Neuronal stem cell (in vitro differentiated cells): Measurements from ENCODE around the gene SRGAP3.

Source experiments
- DNase-seq: peaks from one replicate; pipeline ENCODE4 v3.0.0-alpha.2; 2013; ENCODE audit warnings: low spot score
- H2AFZ ChIP-seq: one replicate; pipeline ENCODE4 v1.6.1; 2013; ENCODE audit warnings: mild to moderate bottlenecking, low read length, inconsistent platforms
- H2AK5ac ChIP-seq: 2 replicates; pipeline ENCODE4 v1.6.1; 2013; ENCODE audit warnings: low read depth, mild to moderate bottlenecking, inconsistent platforms, low read length, moderate library complexity, mixed read lengths
- H2BK120ac ChIP-seq: 2 replicates; pipeline ENCODE4 v1.6.1; 2013; ENCODE audit warnings: low read depth, mild to moderate bottlenecking, inconsistent platforms, low read length, moderate library complexity, mixed read lengths
- H2BK12ac ChIP-seq: one replicate; pipeline ENCODE4 v1.6.1; 2013; ENCODE audit warnings: low read length, inconsistent platforms
- H2BK15ac ChIP-seq: 2 replicates; pipeline ENCODE4 v1.6.1; 2013; ENCODE audit warnings: mild to moderate bottlenecking, low read length, inconsistent platforms, mixed read lengths
- H2BK5ac ChIP-seq: one replicate; pipeline ENCODE4 v1.6.1; 2013; ENCODE audit warnings: inconsistent platforms, mild to moderate bottlenecking, low read length, moderate library complexity
- H3K14ac ChIP-seq: one replicate; pipeline ENCODE4 v1.6.1; 2013; ENCODE audit warnings: low read length, inconsistent platforms
- H3K18ac ChIP-seq: 2 replicates; pipeline ENCODE4 v1.6.1; 2013; ENCODE audit warnings: low read length, inconsistent platforms
- H3K23ac ChIP-seq: 2 replicates; pipeline ENCODE4 v1.6.1; 2013; ENCODE audit warnings: low read depth, mild to moderate bottlenecking, mixed read lengths, low read length, inconsistent platforms; ENCODE audit not compliant: poor library complexity
- H3K27ac ChIP-seq: replicated peaks from 3 replicates; pipeline ENCODE4 v1.5.1; 2013; ENCODE audit warnings: low read length, inconsistent platforms
- H3K27me3 ChIP-seq, 3 experiments: 2 replicates each; pipeline ENCODE4 v1.6.1; 2013; ENCODE audit warnings: low read length in 3 of 3, mild to moderate bottlenecking in 2 of 3, inconsistent platforms in 1 of 3, low read depth in 1 of 3, mixed read lengths in 1 of 3, moderate library complexity in 1 of 3; ENCODE audit not compliant: control insufficient read depth in 3 of 3, insufficient read depth in 3 of 3
- H3K36me3 ChIP-seq, 2 donors: replicated peaks in 1 of 2; 2 replicates each; pipeline ENCODE4 v1.6.1; 2013; ENCODE audit warnings: low read length in 2 of 2; ENCODE audit not compliant: control insufficient read depth in 2 of 2, insufficient read depth in 2 of 2
- H3K4ac ChIP-seq: 2 replicates; pipeline ENCODE4 v1.6.1; 2013; ENCODE audit warnings: inconsistent platforms, mild to moderate bottlenecking, low read length, moderate library complexity
- H3K4me1 ChIP-seq, 2 donors: 1 replicate in 1 of 2; 2 replicates in 1 of 2; pipeline ENCODE4 v1.6.1; 2013; ENCODE audit warnings: low read length in 2 of 2, low read depth in 1 of 2; ENCODE audit not compliant: control insufficient read depth in 2 of 2, insufficient read depth in 1 of 2
- H3K4me2 ChIP-seq: one replicate; pipeline ENCODE4 v1.6.1; 2013; ENCODE audit warnings: mild to moderate bottlenecking, low read length, inconsistent platforms; ENCODE audit not compliant: insufficient read depth, poor library complexity, severe bottlenecking
- H3K4me3 ChIP-seq, 2 donors: 2 replicates each; pipeline ENCODE4 v1.5.1; 2013; ENCODE audit warnings: low read length in 2 of 2, mild to moderate bottlenecking in 2 of 2, inconsistent platforms in 1 of 2, moderate library complexity in 1 of 2
- H3K79me1 ChIP-seq: one replicate; pipeline ENCODE4 v1.6.1; 2013; ENCODE audit warnings: low read depth, mild to moderate bottlenecking, inconsistent platforms, low read length, moderate library complexity
- H3K9ac ChIP-seq: one replicate; pipeline ENCODE4 v1.6.1; 2013; ENCODE audit warnings: mild to moderate bottlenecking, low read depth, low read length, inconsistent platforms; ENCODE audit not compliant: poor library complexity
- H3K9me3 ChIP-seq, 2 donors: replicated peaks in 1 of 2; 2 replicates each; pipeline versions ENCODE3 to v1.6.1; 2013; ENCODE audit warnings: low read length in 2 of 2, mild to moderate bottlenecking in 2 of 2, inconsistent platforms in 1 of 2, low read depth in 1 of 2, mixed read lengths in 1 of 2, moderate library complexity in 1 of 2; ENCODE audit not compliant: control insufficient read depth in 2 of 2, insufficient read depth in 1 of 2
- H4K8ac ChIP-seq: one replicate; pipeline ENCODE4 v1.6.1; 2013; ENCODE audit warnings: low read depth, mild to moderate bottlenecking, inconsistent platforms, low read length, moderate library complexity
- H4K91ac ChIP-seq: one replicate; pipeline ENCODE4 v1.6.1; 2013; ENCODE audit warnings: low read length, low read depth, mild to moderate bottlenecking, inconsistent platforms; ENCODE audit not compliant: poor library complexity
- WGBS, 2 donors: extraction: QIAGEN DNeasy Blood & Tissue Kit; methylation state at CpG; one replicate each; pipeline ENCODE4 v1.1.7; 2013; ENCODE audit warnings: missing lambda C conversion rate in 2 of 2, mixed read lengths in 1 of 2; ENCODE audit not compliant: insufficient read length in 2 of 2, insufficient replicate concordance in 1 of 2; ENCODE audit errors: extremely low coverage in 2 of 2; 5-methylcytosine and 5-hydroxymethylcytosine counted together

SRGAP3 gene

DNA sequence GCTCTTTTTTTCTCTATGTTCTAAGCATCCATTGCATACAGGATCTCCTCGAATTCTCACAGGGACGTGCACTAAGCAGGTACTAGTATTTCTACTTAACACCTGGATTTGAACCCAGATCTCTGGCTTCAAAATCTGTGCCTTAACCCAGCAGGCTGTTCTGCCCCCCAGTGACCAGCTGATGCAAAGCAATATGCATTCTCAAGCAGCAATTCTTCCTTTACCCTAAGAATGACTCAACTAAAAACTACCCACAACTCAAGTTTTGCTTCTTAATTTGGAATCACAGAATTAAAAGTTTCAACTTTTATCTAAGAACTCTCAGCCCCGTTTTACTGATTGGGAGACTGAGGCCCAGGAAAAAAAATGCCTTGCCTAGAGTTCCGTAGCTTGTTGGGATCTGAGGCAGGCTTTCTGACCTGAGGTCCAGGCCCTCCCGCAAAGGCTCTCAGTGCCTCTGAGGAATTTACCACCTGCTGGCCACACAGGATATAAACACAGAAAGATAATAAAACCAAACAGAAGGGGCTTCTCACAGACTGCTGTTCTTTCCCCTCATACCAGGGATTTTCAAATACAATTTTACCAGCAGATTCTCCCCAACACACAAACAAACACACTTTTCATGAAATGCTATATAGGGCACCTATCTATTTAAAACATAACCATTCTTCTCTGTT lies 170.7 kb downstream of the SRGAP3 start:
- WGBS, 2 donors: no CpG with 5 or more reads among the region's 5 CpGs
- DNase-seq: no peak

DNA sequence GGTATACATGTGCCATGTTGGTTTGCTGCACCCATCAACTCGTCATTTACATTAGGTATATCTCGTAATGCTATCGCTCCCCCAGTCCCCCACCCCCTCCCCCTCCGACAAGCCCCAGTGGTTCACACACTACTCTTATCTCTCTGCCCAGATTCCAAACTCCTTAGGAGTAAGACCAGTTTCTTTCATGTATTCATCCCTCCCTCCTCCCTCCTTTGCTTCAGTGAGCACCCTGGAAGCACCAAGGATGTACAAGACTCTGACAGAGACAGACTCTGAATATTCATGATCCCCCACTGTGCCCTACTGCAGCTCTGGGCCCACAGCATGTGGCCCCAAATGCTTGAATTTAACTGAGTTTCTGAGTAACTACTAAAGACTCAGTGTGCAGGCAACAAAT lies 172.4 kb downstream of the SRGAP3 start:
- Histone ChIP-seq H3K4me2 (no peak overlapping the region), H3K27me3 (no peaks in the 10 kb centered on the region), H3K23ac (no peak overlapping the region), H3K27ac (no peak overlapping the region), H4K91ac (no peak overlapping the region), H3K4me3 (no peak overlapping the region), H3K36me3 (peaks cover 0 to 65% of the 10 kb centered on the region in 2 donors), H4K8ac (no peak overlapping the region), H3K4me1 (peaks cover 6 to 8% of the 10 kb centered on the region in 2 donors), H3K4ac (no peak overlapping the region), H2BK5ac (no peak overlapping the region), H3K79me1 (no peaks in the 10 kb centered on the region), H3K18ac (no peak overlapping the region), H2BK120ac (no peak overlapping the region), H2AFZ (no peak overlapping the region), H2BK12ac (no peak overlapping the region), H2BK15ac (no peak overlapping the region), H3K14ac (no peak overlapping the region), H3K9ac (no peak overlapping the region), H2AK5ac (no peak overlapping the region), H3K9me3 (peaks cover 5 to 21% of the 10 kb centered on the region in 2 donors)
- DNase-seq: no peak
- WGBS, 2 donors: no CpG with 5 or more reads among the region's 4 CpGs

More for the DNA sequence above, 170.7 kb downstream of the SRGAP3 start:
- Histone ChIP-seq H3K4me2 (no peak overlapping the region), H2BK12ac (no peak overlapping the region), H3K4ac (no peak overlapping the region), H3K18ac (no peak overlapping the region), H2BK15ac (no peak overlapping the region), H3K27me3 (no peaks in the 10 kb centered on the region), H3K4me3 (no peak overlapping the region), H3K36me3 (peaks cover 0 to 63% of the 10 kb centered on the region in 2 donors), H2AFZ (no peak overlapping the region), H2AK5ac (no peak overlapping the region), H3K23ac (no peak overlapping the region), H3K79me1 (no peaks in the 10 kb centered on the region), H4K8ac (no peak overlapping the region), H3K9ac (no peak overlapping the region), H4K91ac (no peak overlapping the region), H2BK120ac (no peak overlapping the region), H3K14ac (no peak overlapping the region), H2BK5ac (no peak overlapping the region), H3K4me1 (peaks cover 6 to 8% of the 10 kb centered on the region in 2 donors), H3K27ac (no peak overlapping the region), H3K9me3 (peaks cover 5 to 26% of the 10 kb centered on the region in 2 donors)

DNA sequence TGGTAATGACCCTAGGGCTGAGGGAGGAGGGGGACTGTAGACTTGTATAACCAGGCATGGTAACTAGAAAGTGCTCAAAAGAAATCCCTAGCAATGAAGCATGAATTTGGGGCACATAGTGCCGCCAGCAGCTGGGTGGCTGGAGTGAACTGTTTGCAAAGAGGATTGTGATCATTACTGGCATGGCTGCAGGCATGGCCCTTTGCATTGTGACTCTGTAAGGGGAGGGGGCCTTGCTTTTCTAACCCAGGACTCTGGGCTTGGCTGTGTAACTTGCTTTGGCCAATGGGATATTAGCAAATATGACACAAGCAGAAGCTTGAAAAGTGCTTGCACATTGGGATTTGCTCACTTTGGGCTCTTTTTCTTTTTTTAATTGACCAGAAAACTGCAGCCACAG lies 173.7 kb downstream of the SRGAP3 start:
- Histone ChIP-seq H3K9me3 (peaks cover 2 to 8% of the 10 kb centered on the region in 2 donors), H3K36me3 (peaks cover 0 to 63% of the 10 kb centered on the region in 2 donors), H3K79me1 (no peaks in the 10 kb centered on the region), H2AFZ (no peak overlapping the region), H3K14ac (no peak overlapping the region), H3K9ac (no peak overlapping the region), H2BK120ac (no peak overlapping the region), H3K18ac (no peak overlapping the region), H3K4me2 (no peak overlapping the region), H3K27me3 (no peaks in the 10 kb centered on the region), H2BK12ac (no peak overlapping the region), H3K4me3 (no peak overlapping the region), H3K23ac (no peak overlapping the region), H4K91ac (no peak overlapping the region), H2BK5ac (no peak overlapping the region), H2AK5ac (no peak overlapping the region), H3K4ac (no peak overlapping the region), H3K27ac (no peak overlapping the region), H2BK15ac (no peak overlapping the region), H3K4me1 (peaks cover 6 to 8% of the 10 kb centered on the region in 2 donors), H4K8ac (no peak overlapping the region)
- no CpG with 5 or more reads among the region's 1 CpG for WGBS, 2 donors
- DNase-seq: no peak

DNA sequence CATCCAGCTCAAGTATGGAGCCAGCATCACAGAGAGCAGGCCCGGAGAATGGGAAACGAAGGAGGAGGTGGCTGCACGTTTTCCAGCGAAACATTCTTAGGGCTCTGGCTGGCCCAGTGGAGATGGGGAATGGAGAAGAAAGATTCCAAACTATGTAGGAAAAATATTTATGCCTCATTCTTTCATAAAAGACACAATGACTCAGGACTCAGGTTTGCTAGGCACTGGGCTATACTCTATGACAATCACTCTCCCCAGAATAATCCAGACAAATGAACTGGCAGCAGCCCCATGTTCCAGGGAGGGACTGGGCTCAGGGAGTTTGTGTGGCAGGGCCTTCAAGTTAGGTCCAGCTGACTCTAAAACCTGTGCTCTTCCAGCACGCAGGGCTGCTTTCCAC lies 175.4 kb downstream of the SRGAP3 start:
- DNase-seq: no peak
- Histone ChIP-seq H3K23ac (no peak overlapping the region), H4K91ac (no peak overlapping the region), H4K8ac (no peak overlapping the region), H3K4ac (no peak overlapping the region), H3K36me3 (peaks cover 0 to 46% of the 10 kb centered on the region in 2 donors), H3K27me3 (no peaks in the 10 kb centered on the region), H2BK5ac (no peak overlapping the region), H3K4me2 (no peak overlapping the region), H2BK120ac (no peak overlapping the region), H2AK5ac (no peak overlapping the region), H3K9ac (no peak overlapping the region), H3K27ac (no peak overlapping the region), H3K4me1 (peaks cover 6 to 8% of the 10 kb centered on the region in 2 donors), H2AFZ (no peak overlapping the region), H3K4me3 (no peak overlapping the region), H3K79me1 (no peaks in the 10 kb centered on the region), H2BK15ac (no peak overlapping the region), H3K18ac (no peak overlapping the region), H3K14ac (no peak overlapping the region), H3K9me3 (no peaks in the 10 kb centered on the region), H2BK12ac (no peak overlapping the region)
- WGBS, 2 donors: no CpG with 5 or more reads among the region's 5 CpGs
